ENCODE measurements around the gene RUBCNL.
A peak's percentile ranks its signal among the peaks of the same experiment; 100 is the strongest.

RUBCNL gene

GRCh38 chr13:46307554-46307953 lies 79.5 kb downstream of the RUBCNL start:
- H3K9me3 ChIP-seq (ENCODE audit: control insufficient read depth, low read length): no peaks in the 10 kb centered on the region
- H3K27ac ChIP-seq (ENCODE audit: low read depth, low read length, severe bottlenecking): no peak overlapping the region
- no peak overlapping the region for H3K4me3 ChIP-seq (ENCODE audit: extremely low read depth, insufficient read depth, low read length, poor library complexity, severe bottlenecking)
- H3K4me1 ChIP-seq (ENCODE audit: control insufficient read depth, insufficient read depth, low read length, poor library complexity, severe bottlenecking): no peaks in the 10 kb centered on the region
- no CpG with 5 or more reads among the region's 1 CpG for WGBS, 2 experiments (ENCODE audit: insufficient coverage in 2 of 2)
- H3K36me3 ChIP-seq (ENCODE audit: control insufficient read depth, insufficient read depth, low read length): no peaks in the 10 kb centered on the region

- WGBS, 2 experiments (ENCODE audit: insufficient coverage in 2 of 2): 75 to 95% methylated on average over 1 to 2 of the region's 3 CpGs
- Histone ChIP-seq H3K27ac (ENCODE audit: low read depth, low read length, severe bottlenecking) (no peak overlapping the region), H3K4me3 (ENCODE audit: extremely low read depth, insufficient read depth, low read length, poor library complexity, severe bottlenecking) (no peak overlapping the region)
Observed at GRCh38 chr13:46304546-46304945, 82.5 kb downstream of the RUBCNL start.

DNA sequence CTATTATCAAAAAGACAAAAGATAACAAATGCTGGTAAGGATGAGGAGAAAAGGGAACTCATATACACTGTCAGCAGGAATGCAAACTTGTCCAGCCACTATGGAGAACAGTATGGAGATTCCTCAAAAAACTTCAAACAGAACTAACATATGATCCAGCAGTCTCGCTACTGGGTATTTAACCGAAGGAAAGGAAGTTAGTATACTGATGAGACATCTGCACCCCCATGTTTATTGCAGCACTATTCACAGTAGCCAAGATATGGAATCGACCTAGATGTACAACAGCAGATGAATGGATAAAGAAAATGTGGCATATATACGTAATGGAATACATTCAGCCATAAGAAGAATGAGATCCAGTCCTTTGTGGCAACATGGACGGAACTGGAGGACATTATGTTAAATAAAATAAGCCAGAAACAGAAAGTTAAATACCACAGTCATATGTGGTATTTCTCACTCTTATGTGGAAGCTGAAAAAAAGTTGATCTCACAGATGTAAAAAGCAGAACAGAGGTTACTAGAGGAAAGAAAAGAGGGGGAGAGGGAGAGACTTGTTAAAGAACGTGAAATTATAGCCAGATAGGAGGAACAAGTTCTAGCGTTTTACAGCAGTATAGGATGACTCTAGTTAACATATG lies 83.2 kb downstream of the RUBCNL start:
- H3K36me3 ChIP-seq (ENCODE audit: control insufficient read depth, insufficient read depth, low read length): no peaks in the 10 kb centered on the region
- H3K4me3 ChIP-seq (ENCODE audit: extremely low read depth, insufficient read depth, low read length, poor library complexity, severe bottlenecking): no peak overlapping the region
- 91% methylated on average over 4 of the region's 7 CpGs; no CpG with 5 or more reads in 1 of the 2 experiments for WGBS, 2 experiments (ENCODE audit: insufficient coverage in 2 of 2)
- peaks cover 5% of the 10 kb centered on the region for H3K9me3 ChIP-seq (ENCODE audit: control insufficient read depth, low read length)
- H3K27ac ChIP-seq (ENCODE audit: low read depth, low read length, severe bottlenecking): no peak overlapping the region
- no peaks in the 10 kb centered on the region for H3K4me1 ChIP-seq (ENCODE audit: control insufficient read depth, insufficient read depth, low read length, poor library complexity, severe bottlenecking)

More at GRCh38 chr13:46304546-46304945, 82.5 kb downstream of the RUBCNL start:
- peaks cover 5% of the 10 kb centered on the region for H3K9me3 ChIP-seq (ENCODE audit: control insufficient read depth, low read length)
- no peaks in the 10 kb centered on the region for H3K36me3 ChIP-seq (ENCODE audit: control insufficient read depth, insufficient read depth, low read length)
- no peaks in the 10 kb centered on the region for H3K4me1 ChIP-seq (ENCODE audit: control insufficient read depth, insufficient read depth, low read length, poor library complexity, severe bottlenecking)

- H3K9me3 ChIP-seq (ENCODE audit: control insufficient read depth, low read length): peaks cover 5% of the 10 kb centered on the region
- H3K36me3 ChIP-seq (ENCODE audit: control insufficient read depth, insufficient read depth, low read length): no peaks in the 10 kb centered on the region
- no peak overlapping the region for H3K4me3 ChIP-seq (ENCODE audit: extremely low read depth, insufficient read depth, low read length, poor library complexity, severe bottlenecking)
- peaks cover 4% of the 10 kb centered on the region for H3K4me1 ChIP-seq (ENCODE audit: control insufficient read depth, insufficient read depth, low read length, poor library complexity, severe bottlenecking)
- peak overlapping the region; percentile 50 for H3K27ac ChIP-seq (ENCODE audit: low read depth, low read length, severe bottlenecking)
- WGBS, 2 experiments (ENCODE audit: insufficient coverage in 2 of 2): 95 to 100% methylated on average over 2 of the region's 3 CpGs
Observed at GRCh38 chr13:46297361-46297811, 89.7 kb downstream of the RUBCNL start.

DNA sequence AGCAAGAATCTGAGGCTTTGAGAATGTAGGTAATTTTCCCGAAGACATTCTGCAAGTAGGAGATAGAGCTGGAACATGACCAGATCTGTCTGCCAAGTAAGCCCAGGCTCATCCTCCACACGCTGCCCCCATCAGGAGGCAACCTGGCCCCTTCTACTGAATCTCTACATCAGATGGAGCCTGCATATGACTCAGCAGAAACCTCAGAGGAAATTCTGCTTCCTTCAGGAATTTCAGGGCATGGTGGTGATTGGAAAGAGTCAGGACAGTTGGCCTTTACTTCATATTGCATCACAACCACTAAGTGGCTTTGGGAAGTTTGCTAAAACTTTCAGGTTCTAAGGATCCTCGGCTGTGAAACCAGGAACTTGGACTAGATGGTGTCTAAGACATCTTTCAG lies 90.1 kb downstream of the RUBCNL start:
- Histone ChIP-seq H3K9me3 (ENCODE audit: control insufficient read depth, low read length) (peaks cover 4% of the 10 kb centered on the region), H3K27ac (ENCODE audit: low read depth, low read length, severe bottlenecking) (no peak overlapping the region), H3K4me3 (ENCODE audit: extremely low read depth, insufficient read depth, low read length, poor library complexity, severe bottlenecking) (no peak overlapping the region), H3K36me3 (ENCODE audit: control insufficient read depth, insufficient read depth, low read length) (no peaks in the 10 kb centered on the region), H3K4me1 (ENCODE audit: control insufficient read depth, insufficient read depth, low read length, poor library complexity, severe bottlenecking) (peaks cover 4% of the 10 kb centered on the region)
- 79 to 92% methylated on average over 2 of the region's 3 CpGs for WGBS, 2 experiments (ENCODE audit: insufficient coverage in 2 of 2)

- Histone ChIP-seq H3K4me1 (ENCODE audit: control insufficient read depth, insufficient read depth, low read length, poor library complexity, severe bottlenecking) (peaks cover 4% of the 10 kb centered on the region), H3K27ac (ENCODE audit: low read depth, low read length, severe bottlenecking) (no peak overlapping the region), H3K36me3 (ENCODE audit: control insufficient read depth, insufficient read depth, low read length) (no peaks in the 10 kb centered on the region), H3K4me3 (ENCODE audit: extremely low read depth, insufficient read depth, low read length, poor library complexity, severe bottlenecking) (no peak overlapping the region), H3K9me3 (ENCODE audit: control insufficient read depth, low read length) (no peaks in the 10 kb centered on the region)
- WGBS, 2 experiments (ENCODE audit: insufficient coverage in 2 of 2): 96 to 100% methylated on average over 2 of the region's 3 CpGs
Observed at GRCh38 chr13:46296115-46296822, 90.8 kb downstream of the RUBCNL start.

- Histone ChIP-seq H3K36me3 (ENCODE audit: control insufficient read depth, insufficient read depth, low read length) (no peaks in the 10 kb centered on the region), H3K9me3 (ENCODE audit: control insufficient read depth, low read length) (no peaks in the 10 kb centered on the region), H3K4me3 (ENCODE audit: extremely low read depth, insufficient read depth, low read length, poor library complexity, severe bottlenecking) (no peak overlapping the region), H3K27ac (ENCODE audit: low read depth, low read length, severe bottlenecking) (no peak overlapping the region), H3K4me1 (ENCODE audit: control insufficient read depth, insufficient read depth, low read length, poor library complexity, severe bottlenecking) (peaks cover 4% of the 10 kb centered on the region)
- WGBS, 2 experiments (ENCODE audit: insufficient coverage in 2 of 2): 96 to 97% methylated on average over 3 of the region's 7 CpGs
Observed at GRCh38 chr13:46295491-46296114, 91.4 kb downstream of the RUBCNL start.

GRCh38 chr13:46293436-46293835 lies 93.6 kb downstream of the RUBCNL start:
- no peaks in the 10 kb centered on the region for H3K36me3 ChIP-seq (ENCODE audit: control insufficient read depth, insufficient read depth, low read length)
- H3K4me3 ChIP-seq (ENCODE audit: extremely low read depth, insufficient read depth, low read length, poor library complexity, severe bottlenecking): no peak overlapping the region
- WGBS, 2 experiments (ENCODE audit: insufficient coverage in 2 of 2): 100% methylated on average over 1 of the region's 3 CpGs; no CpG with 5 or more reads in 1 of the 2 experiments
- H3K9me3 ChIP-seq (ENCODE audit: control insufficient read depth, low read length): no peaks in the 10 kb centered on the region
- peaks cover 4% of the 10 kb centered on the region for H3K4me1 ChIP-seq (ENCODE audit: control insufficient read depth, insufficient read depth, low read length, poor library complexity, severe bottlenecking)
- no peak overlapping the region for H3K27ac ChIP-seq (ENCODE audit: low read depth, low read length, severe bottlenecking)
